Measurements from ENCODE around the gene AMER3.
"Not testable (repeated sequence)": the region's sequence is repeated elsewhere in the genome, so short reads cannot be mapped to it uniquely, and the experiment has no call there.

AMER3 gene, protein sequence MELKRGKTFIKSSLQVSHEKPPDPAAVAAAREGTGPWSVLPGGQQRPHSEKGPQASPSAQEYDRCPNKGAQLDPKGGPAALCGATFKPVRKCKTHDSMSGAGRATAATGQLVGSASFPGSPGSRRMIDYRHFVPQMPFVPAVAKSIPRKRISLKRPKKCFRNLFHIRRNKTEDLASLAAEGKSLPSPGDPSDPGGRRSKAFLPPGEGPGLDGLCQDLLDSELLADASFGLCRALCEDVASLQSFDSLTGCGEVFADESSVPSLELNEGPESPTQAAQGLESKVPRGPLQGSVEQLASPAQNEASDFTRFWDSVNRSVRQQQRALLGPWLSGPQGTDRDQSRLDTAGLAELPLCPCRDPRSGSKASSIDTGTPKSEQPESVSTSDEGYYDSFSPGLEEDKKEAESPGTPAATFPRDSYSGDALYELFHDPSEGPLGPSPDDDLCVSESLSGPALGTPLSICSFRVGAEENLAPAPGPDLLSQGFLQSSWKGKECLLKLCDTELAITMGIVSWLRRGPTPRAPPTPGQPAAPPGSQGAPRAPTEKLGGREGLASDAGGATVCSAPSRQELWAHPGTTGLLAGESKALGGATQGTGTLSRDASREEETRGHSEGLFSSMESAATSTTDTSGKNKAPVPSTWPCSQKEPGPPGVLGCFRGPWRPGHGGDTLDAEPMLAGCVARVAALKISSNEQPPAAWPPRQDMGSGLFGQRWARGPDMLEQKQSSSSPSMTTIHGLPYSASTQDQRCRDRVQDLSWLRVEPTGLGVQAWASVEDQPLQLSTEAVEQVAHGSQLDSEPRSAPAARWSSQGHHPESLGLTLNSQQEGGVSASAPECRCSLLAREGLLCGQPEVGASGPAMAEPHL

DNA sequence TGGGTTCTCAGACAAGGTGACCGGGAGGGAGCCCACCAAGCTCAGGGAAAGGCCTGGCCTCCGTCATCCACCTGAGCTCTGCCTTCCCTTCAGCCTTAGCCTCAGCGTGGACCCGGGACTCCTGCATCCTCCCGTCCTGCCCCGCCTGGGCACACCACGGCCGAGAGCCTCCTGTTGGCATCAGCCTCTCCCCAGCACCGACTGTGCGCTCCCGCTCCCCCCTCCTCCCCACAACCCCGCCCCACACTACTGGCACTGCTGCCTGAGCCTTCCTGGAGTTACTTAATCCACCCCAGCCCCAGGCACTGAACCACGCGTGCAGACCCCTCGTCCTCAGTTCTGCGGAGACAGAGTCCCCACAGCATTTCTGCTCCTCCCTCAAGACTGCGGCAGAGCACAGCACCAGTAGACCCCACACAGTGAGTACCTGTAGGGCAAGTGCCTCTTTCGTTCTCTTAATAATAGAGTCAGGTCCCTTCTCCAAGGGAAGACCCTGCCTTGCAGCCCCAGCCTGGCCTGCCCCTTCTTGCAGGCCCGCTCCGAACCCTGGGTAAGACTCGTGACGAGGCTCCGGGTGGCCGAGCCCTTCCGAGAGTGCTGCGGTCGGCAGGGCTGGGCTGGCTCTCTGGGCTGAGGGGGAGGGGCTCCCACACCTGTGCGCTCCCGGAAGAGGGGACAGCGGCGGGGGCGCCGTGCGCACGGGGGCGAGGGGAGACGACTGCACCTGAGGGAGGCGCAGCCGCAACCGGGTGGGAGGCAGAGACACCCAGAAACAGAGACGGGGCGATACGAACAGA is at the start of gene AMER3:
AMER3 (plus strand) TSS at position 285 of the 797 bp plus-strand sequence. CDS start 6,533 bp downstream, outside the sequence.
- DNase-seq, result no peak

DNA sequence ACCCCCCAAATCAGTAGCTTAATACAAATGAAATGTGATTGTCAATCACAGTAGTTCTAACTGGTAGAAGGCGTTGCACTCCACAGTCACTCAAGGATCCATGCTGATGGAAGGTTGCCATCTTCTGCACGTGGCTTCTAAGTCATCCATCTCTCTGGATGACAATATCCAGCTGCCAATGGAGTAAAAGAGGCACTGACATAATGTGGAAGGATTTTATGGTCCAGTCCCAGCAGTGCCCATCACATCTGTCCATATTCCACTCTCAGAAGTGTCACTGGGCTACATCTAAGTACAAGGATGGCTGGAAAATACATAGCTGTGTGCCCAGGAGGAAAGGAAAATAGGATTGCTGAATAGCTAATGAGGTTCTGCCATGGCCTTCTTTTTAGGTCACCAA is 40.5 kb upstream of the AMER3 start:
- DNase-seq, result not testable (repeated sequence)

DNA sequence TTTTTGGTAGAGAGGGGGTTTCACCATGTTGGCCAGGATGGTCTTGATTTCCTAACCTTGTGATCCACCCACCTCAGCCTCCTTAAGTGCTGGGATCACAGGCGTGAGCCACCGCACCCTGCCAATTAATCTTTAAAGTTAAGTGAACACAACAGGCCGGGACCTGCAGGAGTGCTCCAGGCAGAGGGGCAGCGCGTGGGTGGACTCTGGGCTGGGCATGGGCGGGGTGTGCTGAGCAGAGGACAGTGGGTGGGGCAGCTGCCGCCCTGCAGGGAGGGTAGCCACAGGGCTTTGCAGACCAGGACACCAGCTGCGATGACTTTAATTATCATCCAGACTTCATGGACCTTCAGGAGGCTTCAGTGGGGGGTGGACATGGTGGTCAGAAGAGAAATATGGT is 35.3 kb upstream of the AMER3 start:
- DNase-seq, result no peak

DNA sequence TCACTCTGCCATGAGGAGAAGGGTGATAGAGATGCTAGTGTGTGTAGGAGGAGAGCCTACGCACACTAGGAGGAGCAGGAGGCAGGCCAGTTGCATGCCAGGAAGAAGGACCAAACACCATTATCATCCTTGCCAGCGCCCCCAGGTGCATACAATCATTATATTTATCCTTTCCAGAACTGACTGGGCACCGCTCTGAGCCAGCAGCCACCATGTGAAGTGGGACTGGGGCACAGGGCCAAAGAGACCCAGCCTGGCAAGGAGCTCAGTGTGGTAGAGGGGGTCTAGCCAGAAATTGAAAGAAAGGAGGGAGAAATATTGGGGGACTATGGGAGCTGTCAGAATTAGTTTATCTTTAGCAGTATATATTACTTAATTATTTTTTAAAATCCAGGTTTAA is 34.8 kb upstream of the AMER3 start:
- no peak for DNase-seq

DNA sequence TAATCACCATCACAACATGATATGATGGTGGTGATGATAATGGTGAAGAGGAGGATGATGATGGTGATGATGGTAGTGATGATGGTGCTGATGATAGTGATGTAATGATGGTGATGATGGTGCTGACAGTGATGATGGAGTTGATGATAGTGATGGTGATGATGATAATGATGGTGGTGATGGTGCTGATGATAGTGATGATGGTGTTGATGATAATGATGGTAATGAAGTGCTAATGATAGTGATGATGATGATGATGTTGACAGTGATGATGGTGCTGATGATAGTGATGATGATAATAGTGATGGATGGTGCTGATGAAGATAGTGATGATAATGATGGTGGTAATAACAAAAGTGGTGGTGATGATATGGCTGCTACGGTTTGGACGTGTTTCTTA is 30.9 kb upstream of the AMER3 start:
- DNase-seq, result no peak

DNA sequence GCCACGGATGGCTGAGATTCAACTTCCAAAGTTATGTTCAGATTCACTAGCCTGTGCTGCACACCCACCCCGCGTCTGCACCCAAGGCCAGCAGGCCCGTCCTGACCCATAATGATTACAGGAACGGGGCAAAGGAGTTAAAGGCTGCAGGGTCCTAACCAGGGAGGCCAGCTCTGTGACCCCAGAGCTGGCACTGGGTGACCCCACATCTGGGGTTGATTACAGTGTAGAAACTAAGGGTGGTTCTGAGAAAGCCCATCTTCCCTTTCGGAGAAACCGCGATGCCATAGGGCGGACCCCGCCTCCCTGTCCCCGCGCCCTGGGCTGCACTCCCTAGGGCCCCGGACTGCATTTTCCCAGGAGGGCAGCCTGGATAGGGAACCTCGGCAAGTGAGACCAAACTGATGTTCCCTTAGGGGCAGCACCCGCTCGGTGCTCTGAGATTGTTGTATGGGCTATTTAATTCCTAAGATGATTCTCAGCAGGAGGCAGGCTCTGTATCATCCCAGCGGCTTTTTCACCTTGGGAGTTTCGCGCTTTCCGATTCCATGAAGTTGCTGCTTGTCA is 28.6 kb upstream of the AMER3 start:
- DNase-seq, result no peak

DNA sequence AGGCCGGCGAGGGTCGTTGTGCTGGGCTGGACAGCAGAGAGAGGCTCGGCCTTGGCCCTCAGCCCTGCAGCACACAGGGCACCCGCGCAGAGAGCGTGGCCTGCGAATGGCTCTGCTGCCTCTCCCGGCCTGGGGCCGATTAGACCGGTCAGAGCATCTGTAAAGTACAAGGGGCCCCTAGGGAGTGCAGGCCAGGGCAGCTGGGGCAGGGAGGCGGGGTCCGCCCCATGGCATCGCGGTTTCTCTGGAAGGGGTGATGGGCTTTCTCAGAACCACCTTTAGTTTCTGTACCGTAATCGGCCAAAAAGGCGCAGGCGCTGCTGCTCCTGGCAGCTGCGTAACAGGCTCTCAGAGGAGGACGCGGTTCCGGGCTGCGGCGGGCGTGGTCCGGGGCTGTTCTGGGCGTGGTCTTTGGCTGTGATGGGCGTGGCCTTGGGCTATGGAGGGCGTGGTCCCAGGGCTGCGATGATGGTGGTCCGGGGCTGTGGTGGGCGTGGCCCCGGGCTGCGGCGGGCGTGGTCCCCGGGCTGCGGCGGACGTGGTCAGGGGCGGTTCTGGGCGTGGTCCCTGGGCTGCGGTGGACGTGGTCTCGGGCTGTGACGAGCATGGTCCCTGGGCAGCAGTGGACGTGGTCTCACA is 27.9 kb upstream of the AMER3 start:
- no peak for DNase-seq

DNA sequence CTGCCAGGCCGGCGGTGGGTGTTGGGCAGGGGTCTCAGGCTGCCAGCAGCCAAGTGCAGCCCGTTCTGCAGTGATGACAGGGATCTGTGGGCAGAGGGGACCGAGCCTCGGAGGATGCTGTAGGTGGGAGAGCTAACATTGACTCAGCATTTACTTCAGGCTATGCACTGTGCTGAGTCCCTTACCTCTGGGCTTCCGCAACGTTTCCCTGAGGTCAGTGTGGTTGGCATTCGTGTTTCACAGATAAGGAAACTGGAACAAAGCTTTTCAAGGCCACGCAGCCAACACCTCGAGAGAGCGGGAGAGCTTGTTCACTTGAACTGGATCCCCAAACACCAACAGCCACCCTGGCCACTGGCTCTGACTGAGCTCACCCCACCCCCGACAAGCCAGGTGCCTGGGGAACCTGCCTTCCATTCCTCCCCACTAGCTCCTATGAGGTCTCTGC is 27.3 kb upstream of the AMER3 start:
- DNase-seq, result no peak

DNA sequence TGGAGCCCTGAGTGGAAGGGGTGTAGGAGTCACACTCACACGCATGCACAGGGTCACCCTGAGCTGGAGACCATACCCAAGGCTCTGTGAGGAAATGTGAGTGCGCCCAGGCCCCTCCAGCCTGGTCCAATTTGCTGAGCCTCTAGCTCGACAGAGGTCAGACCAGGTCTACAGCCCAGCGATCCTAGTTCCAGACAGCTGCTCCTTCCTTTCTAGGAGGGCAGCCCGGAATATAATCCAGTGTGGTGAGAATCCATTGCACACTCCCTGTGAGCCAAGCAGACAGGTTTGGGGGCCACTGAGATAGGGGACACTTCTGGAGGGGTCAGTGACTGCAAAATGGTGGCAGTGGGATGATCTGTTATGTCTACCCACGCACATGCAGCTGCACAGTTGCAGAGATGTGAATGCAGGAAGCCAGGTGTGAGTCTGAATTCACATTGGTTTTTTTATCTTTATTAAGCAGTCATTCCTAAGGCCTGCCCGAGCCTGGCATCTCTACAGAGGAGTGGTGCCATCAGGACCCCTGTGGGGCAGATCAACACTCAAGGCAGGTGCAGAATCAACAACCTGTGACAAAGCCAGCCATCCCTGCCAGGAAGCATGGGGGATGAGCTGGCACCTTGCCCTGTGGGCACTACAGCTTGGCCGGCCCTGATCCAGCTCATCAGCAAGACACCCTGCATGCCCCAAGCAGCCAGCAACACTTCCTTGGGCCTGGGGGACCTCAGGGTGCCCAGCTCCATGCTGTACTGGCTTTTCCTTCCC is 26.6 kb upstream of the AMER3 start, which contains the start of gene GPR148:
GPR148 (plus strand) TSS at position 522 of the 768 bp plus-strand sequence; CDS start at position 604, 82 bp downstream.
- no peak for DNase-seq

DNA sequence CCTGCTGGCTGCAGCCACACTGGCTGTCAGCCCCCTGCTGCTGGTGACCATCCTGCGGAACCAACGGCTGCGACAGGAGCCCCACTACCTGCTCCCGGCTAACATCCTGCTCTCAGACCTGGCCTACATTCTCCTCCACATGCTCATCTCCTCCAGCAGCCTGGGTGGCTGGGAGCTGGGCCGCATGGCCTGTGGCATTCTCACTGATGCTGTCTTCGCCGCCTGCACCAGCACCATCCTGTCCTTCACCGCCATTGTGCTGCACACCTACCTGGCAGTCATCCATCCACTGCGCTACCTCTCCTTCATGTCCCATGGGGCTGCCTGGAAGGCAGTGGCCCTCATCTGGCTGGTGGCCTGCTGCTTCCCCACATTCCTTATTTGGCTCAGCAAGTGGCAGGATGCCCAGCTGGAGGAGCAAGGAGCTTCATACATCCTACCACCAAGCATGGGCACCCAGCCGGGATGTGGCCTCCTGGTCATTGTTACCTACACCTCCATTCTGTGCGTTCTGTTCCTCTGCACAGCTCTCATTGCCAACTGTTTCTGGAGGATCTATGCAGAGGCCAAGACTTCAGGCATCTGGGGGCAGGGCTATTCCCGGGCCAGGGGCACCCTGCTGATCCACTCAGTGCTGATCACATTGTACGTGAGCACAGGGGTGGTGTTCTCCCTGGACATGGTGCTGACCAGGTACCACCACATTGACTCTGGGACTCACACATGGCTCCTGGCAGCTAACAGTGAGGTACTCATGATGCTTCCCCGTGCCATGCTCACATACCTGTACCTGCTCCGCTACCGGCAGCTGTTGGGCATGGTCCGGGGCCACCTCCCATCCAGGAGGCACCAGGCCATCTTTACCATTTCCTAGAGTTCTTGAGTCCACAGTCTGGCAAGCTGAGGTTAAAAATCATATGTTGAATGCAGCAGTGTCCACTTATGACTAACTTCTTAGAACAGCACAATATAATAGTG is 25.7 kb upstream of the AMER3 start:
- DNase-seq, result no peak

DNA sequence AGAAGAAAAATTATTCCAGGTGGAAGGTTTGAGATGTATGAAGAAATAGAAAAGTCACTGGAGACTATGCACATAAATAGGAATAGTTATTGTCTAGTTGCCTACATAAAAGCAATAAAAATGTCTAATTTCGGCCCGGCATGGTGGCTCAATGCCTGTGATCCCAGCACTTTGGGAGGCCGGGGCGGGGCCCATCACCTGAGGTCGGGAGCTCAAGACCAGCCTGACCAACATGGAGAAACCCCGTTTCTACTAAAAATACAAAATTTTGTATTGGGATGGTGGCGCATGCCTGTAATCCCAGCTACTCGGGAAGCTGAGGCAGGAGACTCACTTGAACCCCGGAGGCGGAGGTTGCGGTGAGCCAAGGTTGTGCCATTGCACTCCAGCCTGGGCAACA is 23.1 kb upstream of the AMER3 start:
- not testable (repeated sequence) for DNase-seq

DNA sequence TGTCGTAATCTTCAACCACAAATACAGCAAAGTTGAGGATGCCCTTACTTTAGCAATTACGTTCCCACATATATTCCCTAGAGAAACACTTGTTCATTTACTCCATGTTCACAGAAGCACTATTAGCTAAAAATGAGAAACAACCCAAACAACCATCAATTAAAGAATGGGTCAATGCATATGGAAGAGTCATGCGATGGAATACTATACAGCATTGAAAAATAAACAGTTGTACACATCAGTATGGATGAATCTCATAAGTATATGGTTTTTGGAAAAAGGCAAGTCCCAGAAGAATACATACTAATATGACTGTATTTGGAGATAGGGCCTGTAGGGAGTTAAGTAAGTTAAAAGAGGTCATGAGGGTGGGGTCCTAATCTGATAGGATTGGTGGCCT is 20.1 kb upstream of the AMER3 start:
- no peak for DNase-seq

DNA sequence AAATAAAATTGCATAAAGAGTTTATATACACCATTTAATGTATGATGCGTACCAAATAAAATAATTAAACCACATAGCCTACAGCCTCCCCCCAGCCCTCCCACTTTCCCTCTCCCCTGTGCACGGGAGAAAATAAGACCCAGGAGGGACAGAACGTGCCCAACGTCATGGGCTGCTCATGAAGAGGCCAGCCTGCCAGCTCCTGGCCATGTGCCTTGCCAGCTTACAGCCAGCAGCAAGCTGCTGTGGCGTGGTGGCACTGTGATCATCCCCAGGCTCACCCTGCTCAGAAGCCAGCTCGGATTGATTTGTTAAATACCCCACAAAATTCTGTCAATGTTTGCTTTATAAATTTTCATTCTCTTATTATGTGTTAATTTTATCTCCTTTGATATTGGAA is 18.9 kb upstream of the AMER3 start:
- DNase-seq, result no peak

DNA sequence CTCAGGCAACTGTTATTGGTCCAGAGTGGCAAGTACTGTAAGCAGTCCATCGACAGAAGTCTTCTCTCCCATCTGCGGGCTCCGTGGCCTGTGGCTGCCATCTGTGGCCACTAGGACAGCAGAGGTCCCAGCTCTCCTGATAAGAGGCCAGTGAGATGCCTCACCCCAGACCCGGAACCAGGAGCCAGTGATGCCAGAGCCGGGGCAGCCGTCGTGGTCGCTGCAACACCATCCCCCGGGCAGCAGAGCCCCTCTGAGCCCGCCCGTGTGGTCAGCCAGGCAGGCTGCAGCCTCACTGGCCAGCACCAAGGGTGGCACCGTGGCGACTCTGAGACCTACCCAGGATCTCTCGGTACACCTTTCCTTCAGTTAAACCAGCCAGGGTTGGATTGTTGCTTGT is 17.7 kb upstream of the AMER3 start:
- DNase-seq, result no peak

DNA sequence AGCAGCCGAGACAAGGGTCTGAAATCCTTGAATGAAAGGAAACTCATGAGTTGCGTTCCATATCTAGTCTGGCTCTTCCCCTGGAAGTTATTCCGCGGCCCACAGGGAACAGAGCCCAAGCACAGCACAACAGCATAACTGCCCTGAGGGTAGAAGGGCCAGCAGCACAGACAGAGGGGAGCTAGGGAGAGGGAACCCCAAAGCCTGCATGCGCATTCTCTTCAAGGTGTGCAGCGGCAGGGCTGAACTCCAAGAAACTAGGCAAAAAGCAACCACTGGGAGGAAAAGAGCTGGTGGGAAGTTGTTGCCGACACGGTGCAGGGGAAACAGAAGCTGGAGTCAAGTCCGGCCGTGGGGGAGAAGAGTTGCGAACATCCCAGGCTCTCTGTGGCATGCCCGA is 14.7 kb upstream of the AMER3 start:
- no peak for DNase-seq

DNA sequence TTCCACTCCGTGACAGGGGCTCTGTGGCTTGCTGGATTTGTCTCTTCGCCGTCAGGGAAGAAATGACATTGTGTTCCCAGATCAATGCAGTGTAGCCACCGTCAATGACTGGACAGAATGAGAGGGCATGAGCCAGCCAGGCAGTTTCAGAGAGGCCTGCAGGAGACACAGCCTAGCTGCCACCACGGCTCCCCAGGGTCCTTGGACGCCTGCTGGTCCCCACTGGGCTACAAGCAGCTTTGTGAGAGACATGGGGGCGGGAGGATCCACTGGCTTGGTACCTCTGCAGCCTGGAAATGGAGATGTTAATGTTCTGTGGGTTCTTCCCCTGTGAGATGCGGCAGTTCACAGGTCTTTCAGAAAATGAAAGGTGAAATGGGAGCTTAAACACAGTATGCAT is 12.1 kb upstream of the AMER3 start:
- DNase-seq, result no peak

DNA sequence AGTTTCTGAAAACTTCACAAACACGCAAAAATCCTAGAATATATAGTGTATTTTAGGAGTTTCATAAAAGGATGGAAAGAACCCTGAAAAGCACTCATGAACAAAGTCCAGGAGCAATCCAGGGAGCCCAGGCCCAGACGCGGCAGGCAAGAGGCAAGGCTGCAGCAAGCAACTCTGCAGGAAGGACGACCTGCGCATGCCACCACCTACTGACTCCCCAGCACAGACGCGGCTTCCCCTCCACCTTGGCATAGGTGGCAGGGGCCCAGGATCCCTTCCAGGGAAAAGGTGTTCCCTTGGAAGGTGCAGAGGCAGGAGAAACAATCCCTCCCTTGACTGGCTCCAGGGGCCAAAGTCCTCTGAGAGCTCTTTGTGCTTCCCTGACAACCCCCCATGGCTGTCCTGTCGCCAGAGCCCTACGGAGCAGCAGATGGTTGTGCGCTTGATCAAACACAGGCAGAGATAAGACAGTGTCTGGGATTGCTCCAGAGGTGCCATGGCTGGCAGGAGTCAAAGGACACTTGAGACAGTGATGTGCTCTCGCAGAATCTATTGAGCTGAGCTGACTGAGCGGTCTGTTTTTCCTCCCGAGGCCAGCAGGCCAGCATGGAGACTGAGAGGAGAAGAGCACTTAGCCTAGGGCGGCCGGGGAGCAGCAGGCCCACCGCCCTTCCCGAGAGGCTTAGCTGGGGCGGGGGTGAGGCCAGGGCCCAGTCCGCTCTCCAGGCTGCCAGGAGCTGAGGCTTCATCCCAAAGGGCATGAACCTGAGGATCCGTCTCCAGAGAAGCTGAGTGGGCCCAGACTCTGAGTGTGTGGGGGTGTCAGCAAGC is 10.8 kb upstream of the AMER3 start:
- no peak for DNase-seq

DNA sequence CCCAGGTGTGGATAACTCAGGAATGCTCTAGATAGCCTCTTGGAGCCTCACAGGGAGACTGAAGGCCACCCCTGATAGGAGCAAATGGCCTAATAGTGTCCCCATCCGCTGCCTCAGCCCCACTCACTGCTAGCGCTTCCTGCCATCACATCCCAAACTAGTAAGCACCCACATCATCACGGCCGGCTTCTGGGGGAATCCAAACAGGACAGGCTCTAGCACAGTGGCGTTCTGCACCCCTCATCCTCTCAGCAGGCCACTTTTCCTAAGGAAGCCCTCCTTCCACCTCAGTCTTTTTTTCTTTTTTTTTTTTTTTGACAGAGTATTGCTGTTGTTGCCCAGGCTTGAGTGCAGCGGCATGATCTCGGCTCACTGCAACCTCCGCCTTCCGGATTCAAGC is 6.3 kb upstream of the AMER3 start:
- no peak for DNase-seq

DNA sequence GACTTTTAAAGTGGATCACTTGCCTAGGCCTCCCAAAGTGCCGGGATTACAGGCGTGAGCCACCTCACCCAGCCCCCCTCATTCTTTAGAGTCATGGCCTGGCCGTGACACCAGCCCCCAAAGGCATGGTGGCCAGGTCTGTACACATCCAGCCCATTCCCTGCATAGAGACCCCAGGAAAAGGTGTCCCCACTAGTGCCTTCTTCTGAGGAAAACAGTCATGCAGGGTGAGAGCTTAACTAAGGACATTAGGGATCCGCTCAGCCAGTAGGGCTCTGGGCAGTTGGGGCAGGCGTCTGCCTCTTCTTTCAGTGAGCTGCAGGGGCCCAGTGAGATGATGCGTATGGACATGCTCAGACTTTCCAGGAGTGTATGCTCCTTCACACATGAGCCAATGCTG is 5.7 kb upstream of the AMER3 start:
- no peak for DNase-seq
